ENCODE data around the gene SLC19A1.

The SLC19A1 gene

GRCh38 chr21:45522986-45523385, 19.3 kb downstream of the SLC19A1 start:
- in situ Hi-C loops (cut with HindIII; ENCODE audit: low sequenced_read_pairs), result no loop called here

GRCh38 chr21:45522381-45522780, 19.9 kb downstream of the SLC19A1 start:
- in situ Hi-C loops (cut with HindIII; ENCODE audit: low sequenced_read_pairs), result no loop called here

DNA sequence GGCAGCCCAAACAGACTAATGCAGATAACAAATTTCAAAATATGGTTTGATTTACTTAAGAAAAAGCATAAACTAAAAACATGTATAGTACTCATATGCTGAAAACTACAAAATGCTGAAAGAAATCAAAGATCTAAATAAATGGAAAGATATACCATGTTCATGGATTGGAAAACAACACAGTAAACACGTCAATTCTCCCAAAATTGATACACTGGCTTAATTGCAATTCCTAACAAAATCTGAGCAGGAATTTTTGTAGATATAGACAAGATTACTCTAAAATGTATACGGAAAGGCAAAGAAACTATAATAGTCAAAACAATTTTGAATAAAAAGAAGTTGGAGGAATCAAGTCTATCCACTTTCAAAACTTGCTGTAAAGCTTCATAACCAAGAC, 21.0 kb downstream of the SLC19A1 start:
- in situ Hi-C loops (cut with HindIII; ENCODE audit: low sequenced_read_pairs), result no loop called here

- in situ Hi-C loops (cut with HindIII; ENCODE audit: low sequenced_read_pairs), result no loop called here
Measured at GRCh38 chr21:45519182-45519581, 23.1 kb downstream of the SLC19A1 start.

- in situ Hi-C loops (cut with HindIII; ENCODE audit: low sequenced_read_pairs), result no loop called here
Measured at GRCh38 chr21:45518742-45519141, 23.5 kb downstream of the SLC19A1 start.

GRCh38 chr21:45517249-45518065, 24.8 kb downstream of the SLC19A1 start:
- in situ Hi-C loops (cut with HindIII; ENCODE audit: low sequenced_read_pairs), result no loop called here

DNA sequence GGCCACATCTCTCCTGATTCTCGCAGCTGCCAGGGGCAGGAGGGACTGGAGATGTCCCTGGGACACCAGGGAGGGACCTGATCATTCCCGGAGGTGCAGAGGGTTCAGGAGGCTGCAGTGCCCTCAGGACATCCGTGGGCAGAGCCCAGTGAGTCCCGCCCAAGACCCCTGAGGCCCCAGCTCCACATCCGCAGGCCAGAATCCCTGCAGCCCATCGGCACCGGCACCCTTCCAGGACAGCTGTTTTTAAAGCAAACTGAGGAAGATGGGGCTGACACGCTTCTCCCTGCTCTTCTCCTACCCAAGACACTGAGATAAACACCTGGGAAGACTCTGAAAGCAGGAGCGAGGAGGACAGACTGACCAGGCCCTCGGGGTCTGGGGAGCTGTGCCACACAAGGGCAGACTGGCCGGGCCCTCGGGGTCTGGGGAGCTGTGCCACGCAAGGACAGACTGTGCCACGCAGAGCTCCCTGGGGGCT, 25.5 kb downstream of the SLC19A1 start:
- in situ Hi-C loops (cut with HindIII; ENCODE audit: low sequenced_read_pairs), result no loop called here

GRCh38 chr21:45516071-45516670, 26.1 kb downstream of the SLC19A1 start:
- in situ Hi-C loops (cut with HindIII; ENCODE audit: low sequenced_read_pairs), result no loop called here

GRCh38 chr21:45515241-45516061, 26.8 kb downstream of the SLC19A1 start:
- in situ Hi-C loops (cut with HindIII; ENCODE audit: low sequenced_read_pairs), result no loop called here

GRCh38 chr21:45514311-45515021, 27.8 kb downstream of the SLC19A1 start:
- in situ Hi-C loops (cut with HindIII; ENCODE audit: low sequenced_read_pairs), result no loop called here

DNA sequence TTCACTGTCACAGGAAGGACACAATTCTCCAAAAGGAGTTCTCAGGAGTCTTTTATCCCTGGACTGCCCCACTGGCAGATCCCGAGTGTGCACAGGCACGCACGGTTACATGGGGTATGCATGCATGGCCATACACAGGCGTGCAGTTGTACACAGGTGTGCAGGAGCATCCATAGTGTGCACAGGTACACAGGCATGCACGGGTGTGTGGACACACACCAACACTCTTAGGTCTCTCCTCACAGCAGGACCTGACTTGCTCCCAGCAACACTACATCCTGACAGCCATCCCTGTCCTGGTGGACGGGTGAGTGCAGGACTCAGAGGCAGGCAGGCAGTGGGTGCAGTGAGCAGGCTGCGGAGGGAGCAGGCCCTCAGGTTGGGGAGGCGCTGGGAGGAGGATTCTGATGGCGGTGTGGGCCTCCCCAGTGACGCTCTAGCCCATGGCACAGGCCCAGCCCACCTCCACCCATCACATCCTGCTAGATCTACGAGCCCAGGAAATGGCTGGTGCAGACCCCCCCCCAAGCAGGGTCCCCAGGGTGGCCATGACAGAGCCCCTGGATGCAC, 28.4 kb downstream of the SLC19A1 start:
- in situ Hi-C loops (cut with HindIII; ENCODE audit: low sequenced_read_pairs), result no loop called here

DNA sequence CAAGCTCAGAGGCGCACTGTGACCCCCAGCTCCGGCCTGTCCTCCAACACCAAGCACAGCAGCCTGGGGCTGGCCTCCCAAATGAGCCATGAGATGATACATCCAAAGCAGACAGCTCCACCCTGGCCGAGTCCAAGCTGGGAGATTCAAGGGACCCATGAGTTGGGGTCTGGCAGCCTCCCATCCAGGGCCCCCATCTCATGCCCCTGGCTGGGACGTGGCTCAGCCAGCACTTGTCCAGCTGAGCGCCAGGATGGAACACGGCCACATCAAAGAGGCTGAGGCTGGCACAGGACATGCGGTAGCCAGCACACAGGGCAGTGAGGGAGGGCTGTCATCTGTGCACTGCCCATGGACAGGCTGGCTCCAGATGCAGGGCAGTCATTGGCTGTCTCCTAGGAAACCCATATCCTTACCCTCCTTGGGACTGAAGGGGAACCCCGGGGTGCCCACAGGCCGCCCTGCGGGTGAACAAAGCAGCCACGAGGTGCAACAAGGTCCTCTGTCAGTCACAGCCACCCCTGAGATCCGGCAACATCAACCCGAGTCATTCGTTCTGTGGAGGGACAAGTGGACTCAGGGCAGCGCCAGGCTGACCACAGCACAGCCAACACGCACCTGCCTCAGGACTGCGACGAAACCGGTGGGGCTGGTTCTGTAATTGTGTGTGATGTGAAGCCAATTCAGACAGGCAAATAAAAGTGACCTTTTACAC, 29.1 kb downstream of the SLC19A1 start:
- in situ Hi-C loops (cut with HindIII; ENCODE audit: low sequenced_read_pairs), result no loop called here

DNA sequence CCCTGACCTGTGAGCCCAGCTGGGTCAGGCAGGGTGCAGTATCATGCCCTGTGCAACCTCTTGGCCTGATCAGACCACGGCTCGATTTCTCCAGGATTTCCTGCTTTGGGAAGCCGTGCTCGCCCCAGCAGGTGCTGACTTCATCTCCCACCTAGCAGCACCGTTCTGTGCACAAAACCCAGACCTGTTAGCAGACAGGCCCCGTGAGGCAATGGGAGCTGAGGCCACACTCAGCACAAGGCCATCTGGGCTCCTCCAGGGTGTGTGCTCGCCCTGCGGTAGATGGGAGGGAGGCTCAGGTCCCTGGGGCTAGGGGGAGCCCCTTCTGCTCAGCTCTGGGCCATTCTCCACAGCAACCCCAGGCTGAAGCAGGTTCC, 29.6 kb downstream of the SLC19A1 start:
- in situ Hi-C loops (cut with HindIII; ENCODE audit: low sequenced_read_pairs), result no loop called here

- in situ Hi-C loops (cut with HindIII; ENCODE audit: low sequenced_read_pairs), result no loop called here
Measured at GRCh38 chr21:45511661-45512431, 30.4 kb downstream of the SLC19A1 start.

DNA sequence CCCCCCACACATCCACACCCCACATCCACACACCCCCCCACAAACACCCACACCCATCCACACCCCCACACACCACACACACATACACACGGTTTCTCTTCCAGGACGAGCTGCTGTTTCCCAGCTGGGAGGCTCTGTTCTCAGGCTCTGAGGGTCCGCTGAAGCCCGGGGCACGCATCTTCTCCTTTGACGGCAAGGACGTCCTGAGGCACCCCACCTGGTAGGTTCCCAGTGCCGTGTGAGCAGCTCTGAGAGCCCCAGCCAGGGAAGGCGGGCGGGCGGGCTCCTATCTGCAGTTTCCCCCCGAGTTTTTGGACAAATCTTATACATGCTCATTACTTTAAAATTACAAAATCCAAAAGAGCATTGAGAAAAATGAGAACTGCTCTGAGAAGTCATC, 31.2 kb downstream of the SLC19A1 start:
- in situ Hi-C loops (cut with HindIII; ENCODE audit: low sequenced_read_pairs), result no loop called here

DNA sequence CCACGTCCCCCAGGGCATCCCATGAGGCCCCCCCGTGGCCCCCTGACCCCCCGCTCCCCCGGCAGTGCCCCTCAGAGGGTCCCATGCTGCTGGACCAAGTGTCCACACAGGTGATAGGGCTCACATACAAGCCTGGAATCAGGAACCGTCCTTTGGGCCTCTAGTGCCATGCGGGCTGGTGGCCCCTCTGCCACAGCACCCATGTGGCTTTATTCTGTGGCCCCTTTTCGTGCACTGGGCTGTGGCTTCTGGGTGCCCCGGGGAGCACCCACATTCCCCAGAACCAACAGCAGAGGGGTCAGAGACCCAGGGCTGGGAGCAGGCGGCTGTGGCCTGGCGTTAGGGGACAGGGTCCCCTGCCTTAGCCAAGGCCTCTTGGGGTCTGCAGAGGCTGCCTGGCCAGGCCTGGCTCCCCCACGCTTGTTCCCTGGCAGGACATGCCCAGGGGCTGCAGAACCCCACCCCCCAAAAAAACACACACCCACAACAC, 31.7 kb downstream of the SLC19A1 start:
- in situ Hi-C loops (cut with HindIII; ENCODE audit: low sequenced_read_pairs), result no loop called here

DNA sequence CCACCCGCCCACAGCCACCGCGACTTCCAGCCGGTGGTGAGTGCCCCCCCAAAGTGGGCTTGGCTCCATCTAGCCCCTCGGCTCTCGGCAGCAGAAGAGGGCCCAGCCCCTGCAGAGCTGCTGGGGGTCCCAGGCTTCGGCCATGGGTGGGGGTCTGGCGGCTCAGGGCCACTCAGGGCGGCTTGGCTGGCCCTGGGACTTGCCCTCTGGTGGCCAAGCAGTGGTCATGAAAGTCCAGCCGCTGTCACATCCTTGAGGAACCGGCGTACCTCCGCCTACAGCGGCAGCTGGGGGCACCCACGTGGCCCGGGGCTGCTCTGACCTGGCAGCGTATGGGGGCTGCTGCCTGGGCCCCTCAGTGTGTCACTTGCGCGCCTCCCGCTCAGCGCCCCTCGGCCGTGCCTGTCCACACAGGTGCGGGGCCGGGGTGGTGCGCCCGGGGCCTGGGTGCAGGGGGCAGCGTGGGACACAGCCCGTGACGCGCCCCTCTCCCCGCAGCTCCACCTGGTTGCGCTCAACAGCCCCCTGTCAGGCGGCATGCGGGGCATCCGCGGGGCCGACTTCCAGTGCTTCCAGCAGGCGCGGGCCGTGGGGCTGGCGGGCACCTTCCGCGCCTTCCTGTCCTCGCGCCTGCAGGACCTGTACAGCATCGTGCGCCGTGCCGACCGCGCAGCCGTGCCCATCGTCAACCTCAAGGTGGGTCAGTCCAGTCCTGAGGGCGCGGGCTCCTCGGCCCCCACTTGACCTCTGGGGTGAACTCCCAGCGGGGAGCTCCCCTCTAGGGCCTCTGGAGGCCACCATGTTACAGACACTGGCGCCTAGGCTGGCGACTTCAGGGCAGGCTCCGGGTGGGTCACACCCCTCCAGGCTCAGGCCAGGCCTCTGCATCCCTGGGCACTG, 32.4 kb downstream of the SLC19A1 start:
- in situ Hi-C loops (cut with HindIII; ENCODE audit: low sequenced_read_pairs), result no loop called here
